HL-60 (cell line): ENCODE data around the gene LRMDA.

Experiments used
- DNase-seq, 2 experiments: peaks; one replicate each; pipeline ENCODE4 v3.0.0-alpha.2; 2010 to 2020; ENCODE audit warnings: low read depth in 1 of 2, low spot score in 1 of 2
- H3K27ac ChIP-seq: fragments of 250-450 bp; sonication (Bioruptor Pico); replicated peaks from 2 replicates; pipeline ENCODE4 v1.5.1; 2020; ENCODE audit warnings: mild to moderate bottlenecking, moderate library complexity
- H3K27me3 ChIP-seq: fragments of 250-450 bp; sonication (Bioruptor Pico); 2 replicates; pipeline ENCODE4 v1.5.1; 2021; ENCODE audit warnings: mild to moderate bottlenecking, moderate library complexity; ENCODE audit not compliant: insufficient read depth, poor library complexity, severe bottlenecking
- H3K4me3 ChIP-seq: replicated peaks from 2 replicates; pipeline ENCODE4 v1.5.1; 2011; ENCODE audit warnings: mild to moderate bottlenecking, control low read depth, low read length; ENCODE audit not compliant: insufficient read depth
- GABPA ChIP-seq: IDR thresholded peaks from 2 replicates; pipeline ENCODE4 v1.6.1; 2012; ENCODE audit warnings: low read depth
- POLR2AphosphoS5 ChIP-seq: IDR thresholded peaks from 2 replicates; pipeline ENCODE4 v1.6.1; 2012; ENCODE audit warnings: low read depth
- SPI1 ChIP-seq: IDR thresholded peaks from 2 replicates; pipeline ENCODE4 v1.6.1; 2012; ENCODE audit warnings: low read depth, mild to moderate bottlenecking, borderline replicate concordance
- TF ChIP-seq, protein P1 (sequence below): IDR thresholded peaks from one replicate; pipeline ENCODE4 v1.5.1; 2011; ENCODE audit warnings: low read length, control low read depth, inconsistent platforms; ENCODE audit not compliant: insufficient read depth
- TF ChIP-seq, protein P2 (sequence below): IDR thresholded peaks from 2 replicates; pipeline ENCODE4 v1.6.1; 2012; ENCODE audit warnings: low read depth; ENCODE audit not compliant: insufficient replicate concordance

Gene LRMDA

DNA sequence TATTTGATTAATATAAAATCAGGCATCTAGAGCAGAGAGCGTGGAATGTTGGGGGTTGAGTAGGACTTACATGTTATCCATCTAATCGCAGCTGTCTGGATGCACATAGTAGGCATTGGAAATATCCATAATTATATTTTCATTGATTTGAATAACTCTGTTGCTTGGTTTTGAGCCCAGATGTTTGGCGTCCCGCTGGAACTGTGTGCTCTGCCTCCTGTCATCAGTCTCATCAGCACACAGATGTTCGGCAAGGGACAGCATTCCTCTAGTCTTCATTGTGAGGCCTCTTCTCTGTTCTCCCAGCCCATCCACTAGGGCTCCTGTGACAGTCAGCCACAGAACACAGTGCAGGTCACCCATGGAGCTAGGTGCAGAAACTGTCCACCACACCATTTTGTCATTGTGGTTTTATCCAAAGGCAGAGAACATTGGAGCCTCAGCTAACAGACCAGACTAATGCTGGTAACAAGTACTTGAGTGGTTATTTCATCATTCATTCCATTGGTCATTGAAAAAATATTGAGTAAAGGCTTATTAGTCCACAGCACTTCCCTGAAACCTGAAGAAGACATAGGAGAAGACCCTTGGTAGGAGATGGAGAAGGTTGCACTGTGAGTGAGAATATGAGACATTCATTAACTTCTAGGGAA is 927.4 kb downstream of the LRMDA start:
- TF ChIP-seq, protein P1, sequence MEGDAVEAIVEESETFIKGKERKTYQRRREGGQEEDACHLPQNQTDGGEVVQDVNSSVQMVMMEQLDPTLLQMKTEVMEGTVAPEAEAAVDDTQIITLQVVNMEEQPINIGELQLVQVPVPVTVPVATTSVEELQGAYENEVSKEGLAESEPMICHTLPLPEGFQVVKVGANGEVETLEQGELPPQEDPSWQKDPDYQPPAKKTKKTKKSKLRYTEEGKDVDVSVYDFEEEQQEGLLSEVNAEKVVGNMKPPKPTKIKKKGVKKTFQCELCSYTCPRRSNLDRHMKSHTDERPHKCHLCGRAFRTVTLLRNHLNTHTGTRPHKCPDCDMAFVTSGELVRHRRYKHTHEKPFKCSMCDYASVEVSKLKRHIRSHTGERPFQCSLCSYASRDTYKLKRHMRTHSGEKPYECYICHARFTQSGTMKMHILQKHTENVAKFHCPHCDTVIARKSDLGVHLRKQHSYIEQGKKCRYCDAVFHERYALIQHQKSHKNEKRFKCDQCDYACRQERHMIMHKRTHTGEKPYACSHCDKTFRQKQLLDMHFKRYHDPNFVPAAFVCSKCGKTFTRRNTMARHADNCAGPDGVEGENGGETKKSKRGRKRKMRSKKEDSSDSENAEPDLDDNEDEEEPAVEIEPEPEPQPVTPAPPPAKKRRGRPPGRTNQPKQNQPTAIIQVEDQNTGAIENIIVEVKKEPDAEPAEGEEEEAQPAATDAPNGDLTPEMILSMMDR, result no peak
- TF ChIP-seq, protein P2, sequence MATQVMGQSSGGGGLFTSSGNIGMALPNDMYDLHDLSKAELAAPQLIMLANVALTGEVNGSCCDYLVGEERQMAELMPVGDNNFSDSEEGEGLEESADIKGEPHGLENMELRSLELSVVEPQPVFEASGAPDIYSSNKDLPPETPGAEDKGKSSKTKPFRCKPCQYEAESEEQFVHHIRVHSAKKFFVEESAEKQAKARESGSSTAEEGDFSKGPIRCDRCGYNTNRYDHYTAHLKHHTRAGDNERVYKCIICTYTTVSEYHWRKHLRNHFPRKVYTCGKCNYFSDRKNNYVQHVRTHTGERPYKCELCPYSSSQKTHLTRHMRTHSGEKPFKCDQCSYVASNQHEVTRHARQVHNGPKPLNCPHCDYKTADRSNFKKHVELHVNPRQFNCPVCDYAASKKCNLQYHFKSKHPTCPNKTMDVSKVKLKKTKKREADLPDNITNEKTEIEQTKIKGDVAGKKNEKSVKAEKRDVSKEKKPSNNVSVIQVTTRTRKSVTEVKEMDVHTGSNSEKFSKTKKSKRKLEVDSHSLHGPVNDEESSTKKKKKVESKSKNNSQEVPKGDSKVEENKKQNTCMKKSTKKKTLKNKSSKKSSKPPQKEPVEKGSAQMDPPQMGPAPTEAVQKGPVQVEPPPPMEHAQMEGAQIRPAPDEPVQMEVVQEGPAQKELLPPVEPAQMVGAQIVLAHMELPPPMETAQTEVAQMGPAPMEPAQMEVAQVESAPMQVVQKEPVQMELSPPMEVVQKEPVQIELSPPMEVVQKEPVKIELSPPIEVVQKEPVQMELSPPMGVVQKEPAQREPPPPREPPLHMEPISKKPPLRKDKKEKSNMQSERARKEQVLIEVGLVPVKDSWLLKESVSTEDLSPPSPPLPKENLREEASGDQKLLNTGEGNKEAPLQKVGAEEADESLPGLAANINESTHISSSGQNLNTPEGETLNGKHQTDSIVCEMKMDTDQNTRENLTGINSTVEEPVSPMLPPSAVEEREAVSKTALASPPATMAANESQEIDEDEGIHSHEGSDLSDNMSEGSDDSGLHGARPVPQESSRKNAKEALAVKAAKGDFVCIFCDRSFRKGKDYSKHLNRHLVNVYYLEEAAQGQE, result no peak
- no peak for TF ChIP-seq GABPA
- no peak for TF ChIP-seq POLR2AphosphoS5
- TF ChIP-seq SPI1, result no peak
- no peak for DNase-seq
- no peaks in the 10 kb centered on the region for H3K27me3 ChIP-seq
- no peak overlapping the region for H3K4me3 ChIP-seq
- no peak overlapping the region for H3K27ac ChIP-seq

DNA sequence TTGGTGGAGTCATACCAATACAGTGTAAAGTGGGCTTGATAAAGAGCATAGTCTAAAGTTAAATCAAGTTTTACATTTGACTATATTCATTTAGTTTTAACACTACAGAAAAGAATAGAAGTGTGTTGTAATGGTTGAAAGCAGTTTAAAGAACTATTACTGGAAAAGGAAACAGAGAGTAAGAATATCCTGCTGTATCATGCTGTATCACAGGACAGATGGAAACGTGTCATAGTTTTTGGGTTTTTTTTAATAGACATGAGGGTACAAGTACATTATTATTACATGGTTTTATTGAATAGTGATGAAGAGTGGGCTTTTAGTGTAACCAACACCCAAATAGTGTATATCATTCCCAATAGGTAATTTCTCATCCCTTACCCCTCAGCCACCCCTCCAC is 944.3 kb downstream of the LRMDA start:
- H3K27me3 ChIP-seq, result no peaks in the 10 kb centered on the region
- DNase-seq, result no peak
- TF ChIP-seq POLR2AphosphoS5 (no peak), GABPA (no peak), SPI1 (no peak)
- TF ChIP-seq, protein P1, result no peak
- TF ChIP-seq, protein P2, result no peak
- no peak overlapping the region for H3K4me3 ChIP-seq
- H3K27ac ChIP-seq, result no peak overlapping the region

DNA sequence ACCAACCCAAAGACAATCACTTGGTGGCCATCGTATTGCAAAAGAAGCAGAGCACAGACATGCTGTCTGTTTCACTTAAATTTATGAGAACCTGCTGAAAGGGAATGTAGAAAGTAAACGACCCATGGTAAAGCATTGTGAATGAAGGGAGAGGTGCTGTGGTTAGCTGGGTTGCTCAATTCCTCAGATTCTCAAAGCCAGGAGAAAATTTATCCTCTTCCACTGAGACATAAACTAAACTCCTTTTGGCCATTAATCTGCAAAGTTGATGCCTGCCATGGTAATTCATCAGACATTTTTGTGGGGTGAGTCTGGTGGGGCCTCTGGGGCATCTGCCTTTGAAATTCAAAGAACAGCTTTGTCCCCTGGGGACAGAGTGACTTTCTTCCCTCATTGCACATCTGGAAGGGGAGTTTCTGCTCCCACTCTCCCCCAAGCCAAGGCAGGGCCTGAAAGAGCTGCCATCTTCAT is 951.0 kb downstream of the LRMDA start:
- no peak overlapping the region for H3K27ac ChIP-seq
- TF ChIP-seq, protein P1, result no peak
- TF ChIP-seq SPI1, result no peak
- TF ChIP-seq POLR2AphosphoS5, result no peak
- DNase-seq, result no peak
- no peak overlapping the region for H3K4me3 ChIP-seq
- no peaks in the 10 kb centered on the region for H3K27me3 ChIP-seq
